Cardiac septum (tissue), 1 donor: ENCODE results near the gene ELAC1. TPM values are rescaled to one million over a fixed set of nuclear protein-coding genes. Genes with fewer than 3 reads are reported as not detected.
"Not testable (repeated sequence)": the region's sequence is repeated elsewhere in the genome, so short reads cannot be mapped to it uniquely, and the experiment has no call there.

Experiments
- DNase-seq: peaks from one replicate; pipeline ENCODE4 v3.0.0-alpha.2; 2020; ENCODE audit warnings: low spot score
- intact Hi-C: fragments of 100-400 bp; cut with DNase I; formaldehyde crosslinking; loops from one replicate; pipeline ENCODE4 v1.14.0; 2022
- total RNA-seq: library from RNA; stranded (reverse); fragmentation: NEBNext Ultra II Directional; extraction: Animal tissue kit (Norgen Biotek cat#: 25700); gene quantifications from one replicate; pipeline ENCODE4 v1.2.1, GENCODE V29; 2021
- donor health status: DM: no; HTN: no; CAD: no.

ELAC1 gene
- total RNA-seq, 1 donor from 2014 or later, result 4.5 TPM

DNA sequence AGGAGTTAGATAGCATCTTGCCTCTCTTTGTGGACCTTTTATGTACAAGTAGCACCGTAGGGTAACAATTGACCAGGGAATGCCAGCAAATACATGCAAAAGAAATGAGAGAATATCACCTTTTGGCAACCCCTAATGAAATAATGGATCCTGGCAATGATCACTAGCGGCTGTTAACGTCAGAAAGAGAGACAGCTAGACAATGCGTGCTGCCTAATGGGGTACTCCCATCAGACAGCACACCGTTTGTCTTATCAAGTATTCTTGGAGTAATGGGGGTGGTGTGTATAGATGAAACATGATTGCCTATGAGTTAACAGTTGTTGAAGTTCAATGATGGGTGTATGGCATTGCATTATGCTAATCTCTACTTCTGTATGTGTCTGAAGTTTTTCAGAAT, 1.6 kb downstream of the ELAC1 start:
- intact Hi-C loops, result loop anchor here (5.0 kb wide), 2 partner anchors 92 to 228 kb away; partner anchors contain the start of genes ME2 and MEX3C
- no peak for DNase-seq

DNA sequence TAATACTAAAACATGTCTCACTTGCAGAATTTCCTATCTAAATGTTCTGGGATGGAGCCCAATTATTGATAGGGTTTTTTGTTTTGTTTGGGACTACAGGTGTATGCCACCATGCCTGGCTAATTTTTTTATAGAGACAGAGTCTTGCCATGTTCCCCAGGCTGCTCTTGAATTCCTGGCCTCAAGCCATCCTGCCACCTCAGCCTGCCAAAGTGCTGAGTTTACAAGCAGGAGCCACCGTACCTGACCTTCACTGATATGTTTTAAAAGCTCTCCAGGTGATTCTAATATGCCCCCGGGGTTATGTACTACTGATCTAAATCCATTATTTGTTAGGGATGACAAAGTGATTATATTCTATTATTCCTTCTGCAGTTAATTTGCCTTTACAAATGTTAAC, 2.2 kb downstream of the ELAC1 start:
- no peak for DNase-seq
- intact Hi-C loops, result no loop called here

DNA sequence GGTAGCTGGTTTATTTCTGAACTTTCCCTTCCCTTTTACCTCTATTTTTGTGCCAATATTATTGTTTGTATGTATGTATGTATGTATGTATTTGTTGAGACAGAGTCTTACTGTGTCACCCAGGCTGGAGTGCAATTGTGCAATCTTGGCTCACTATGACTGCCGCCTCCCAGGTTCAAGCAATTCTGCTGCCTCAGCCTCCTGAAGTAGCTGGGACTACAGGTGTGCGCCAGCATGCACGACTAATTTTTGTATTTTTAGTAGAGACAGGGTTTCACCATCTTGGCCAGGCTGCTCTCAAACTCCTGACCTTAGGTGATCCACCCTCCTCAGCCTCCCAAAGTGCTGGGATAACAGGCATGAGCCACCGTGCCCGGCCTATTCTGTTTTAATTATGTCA, 4.6 kb downstream of the ELAC1 start:
- intact Hi-C loops, DNase-seq: not testable (repeated sequence)

DNA sequence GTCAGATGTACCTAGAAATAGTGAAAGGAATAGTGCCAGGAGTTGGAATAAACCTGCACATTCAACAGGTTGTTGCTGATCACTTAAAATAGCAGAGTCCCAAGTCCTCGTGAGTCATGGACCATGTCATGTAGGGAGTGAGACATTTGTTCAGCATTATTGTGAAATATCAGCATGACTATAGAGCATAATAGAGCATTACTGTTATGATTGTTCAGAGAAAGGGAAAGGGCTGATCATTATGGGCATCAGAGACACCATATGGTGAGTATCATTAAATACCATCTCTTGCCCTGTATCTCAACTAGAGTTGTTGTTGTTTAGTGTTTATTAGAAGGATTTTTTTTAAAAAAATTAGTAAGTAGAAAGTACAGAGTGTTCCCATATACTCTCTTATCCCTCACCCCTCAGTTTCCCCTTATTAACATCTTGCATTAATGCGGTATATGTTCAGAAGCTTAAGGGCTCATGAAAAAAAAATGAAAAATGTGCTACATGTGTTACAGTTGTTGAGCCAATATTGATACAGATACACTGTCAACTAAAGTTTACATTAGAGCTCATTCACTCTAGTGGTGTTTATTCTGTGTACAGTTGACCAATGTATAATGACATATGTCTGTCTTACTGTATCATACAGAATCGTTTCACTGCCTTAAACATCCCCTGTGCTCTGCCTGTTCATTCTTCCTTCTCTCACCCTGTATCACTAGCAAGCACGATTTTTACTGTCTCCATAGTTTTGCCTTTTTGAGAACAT, 5.7 kb downstream of the ELAC1 start:
- no peak for DNase-seq

DNA sequence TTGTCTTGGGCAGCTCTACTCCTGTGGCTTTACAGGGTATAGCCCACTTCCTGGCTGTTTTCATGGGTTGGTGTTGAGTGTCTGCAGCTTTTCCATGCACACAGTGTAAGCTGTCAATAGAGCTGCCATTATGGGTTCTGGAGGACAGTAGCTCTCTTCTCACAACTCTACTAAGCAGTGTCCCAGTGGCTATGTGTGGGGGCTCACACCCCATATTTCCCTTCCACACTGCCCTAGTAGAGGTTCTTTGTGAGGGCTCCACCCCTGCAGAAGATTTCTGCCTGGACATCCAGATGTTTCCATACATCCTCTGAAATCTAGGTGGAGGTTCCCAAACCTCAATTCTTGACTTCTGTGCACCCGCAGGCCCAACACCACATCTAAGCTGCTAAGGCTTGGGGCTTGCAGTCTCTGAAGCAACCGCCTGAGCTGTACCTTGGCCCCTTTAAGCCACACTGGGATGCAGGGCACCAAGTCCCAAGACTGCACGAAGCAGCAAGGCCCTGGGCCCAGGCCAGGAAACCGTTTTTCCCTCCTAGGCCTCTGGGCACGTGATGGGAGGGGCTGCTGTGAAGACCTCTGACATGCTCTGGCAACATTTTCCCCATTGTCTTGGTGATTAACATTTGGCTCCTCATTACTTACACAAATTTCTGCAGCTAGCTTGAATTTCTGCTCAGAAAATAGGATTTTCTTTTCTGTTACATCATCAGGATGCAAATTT, 9.4 kb downstream of the ELAC1 start:
- intact Hi-C loops, result no loop called here

More for the DNA sequence above, 5.7 kb downstream of the ELAC1 start:
- intact Hi-C loops, result no loop called here

DNA sequence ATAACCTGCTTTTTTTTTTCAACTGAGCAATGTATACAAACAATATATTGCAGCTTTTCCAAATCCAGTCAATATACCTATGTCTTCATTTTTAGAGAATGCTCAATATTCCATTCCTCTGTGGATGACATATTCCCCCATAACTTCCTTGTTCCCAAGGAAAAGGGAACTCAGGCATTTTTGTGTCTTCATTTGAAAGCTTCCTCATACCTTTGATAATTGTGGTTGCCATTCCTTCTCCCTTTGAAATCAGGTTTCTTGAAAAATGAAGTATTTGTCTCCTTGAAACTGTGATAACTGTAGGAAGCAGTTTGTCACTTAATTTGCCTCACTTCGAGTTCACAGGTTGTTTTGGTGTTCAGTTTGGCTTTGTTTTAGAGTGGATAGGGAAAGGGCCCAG, 13.5 kb downstream of the ELAC1 start:
- intact Hi-C loops, result no loop called here
- DNase-seq, result no peak

More for the DNA sequence above, 9.4 kb downstream of the ELAC1 start:
- no peak for DNase-seq

DNA sequence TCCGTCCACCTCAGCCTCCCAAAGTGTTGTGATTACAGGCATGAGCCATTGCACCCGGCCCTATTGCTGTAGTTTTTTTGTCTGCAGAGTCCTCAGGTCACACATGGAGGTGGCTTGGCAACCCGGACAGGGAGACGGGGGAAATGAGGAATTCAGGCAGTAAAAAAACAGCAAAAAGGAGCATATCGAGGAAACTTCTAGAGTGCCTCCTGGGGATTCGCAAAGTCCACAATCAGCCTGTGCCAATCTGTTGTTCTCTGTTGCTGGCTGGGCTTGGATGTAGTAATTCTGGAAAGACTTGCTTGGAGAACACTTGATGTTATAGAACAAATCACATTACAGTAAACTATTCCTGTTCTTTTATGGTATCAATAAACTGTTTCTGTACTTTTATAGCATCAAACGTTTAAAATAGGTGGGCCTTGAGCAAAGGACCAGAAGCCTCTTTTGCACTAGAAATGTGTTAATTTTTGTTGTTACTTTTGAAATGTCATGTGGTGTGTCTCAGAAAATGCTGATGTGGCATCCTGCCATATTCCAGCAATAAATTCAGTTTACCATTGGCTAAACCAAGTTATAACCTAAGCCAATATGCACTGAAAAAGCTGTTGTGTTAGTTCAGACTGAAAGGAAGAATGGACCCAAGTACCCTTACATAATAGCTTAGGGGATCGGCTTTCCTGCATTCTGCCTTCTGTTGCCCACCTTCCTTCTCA, 14.4 kb downstream of the ELAC1 start:
- no peak for DNase-seq
- intact Hi-C loops, result no loop called here

DNA sequence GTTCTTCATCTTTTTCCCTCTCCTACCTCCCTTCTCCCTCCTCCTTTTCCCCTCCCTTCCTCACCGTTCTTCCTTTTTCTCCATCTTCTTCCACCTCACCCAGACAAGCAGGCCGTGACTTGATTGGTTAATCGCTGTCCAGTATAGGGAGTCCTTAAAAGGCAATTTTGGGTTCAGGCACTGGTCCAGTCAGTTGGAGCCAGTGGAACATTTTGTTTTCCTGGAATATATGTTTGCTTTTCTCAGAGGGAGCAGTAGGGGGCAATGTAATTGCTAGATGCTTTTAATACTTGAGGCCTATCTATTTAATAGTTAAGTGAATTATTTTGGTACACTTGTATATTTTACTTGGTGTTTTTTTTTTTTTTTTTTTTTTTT, 15.0 kb downstream of the ELAC1 start:
- DNase-seq, result no peak
- intact Hi-C loops, result no loop called here

DNA sequence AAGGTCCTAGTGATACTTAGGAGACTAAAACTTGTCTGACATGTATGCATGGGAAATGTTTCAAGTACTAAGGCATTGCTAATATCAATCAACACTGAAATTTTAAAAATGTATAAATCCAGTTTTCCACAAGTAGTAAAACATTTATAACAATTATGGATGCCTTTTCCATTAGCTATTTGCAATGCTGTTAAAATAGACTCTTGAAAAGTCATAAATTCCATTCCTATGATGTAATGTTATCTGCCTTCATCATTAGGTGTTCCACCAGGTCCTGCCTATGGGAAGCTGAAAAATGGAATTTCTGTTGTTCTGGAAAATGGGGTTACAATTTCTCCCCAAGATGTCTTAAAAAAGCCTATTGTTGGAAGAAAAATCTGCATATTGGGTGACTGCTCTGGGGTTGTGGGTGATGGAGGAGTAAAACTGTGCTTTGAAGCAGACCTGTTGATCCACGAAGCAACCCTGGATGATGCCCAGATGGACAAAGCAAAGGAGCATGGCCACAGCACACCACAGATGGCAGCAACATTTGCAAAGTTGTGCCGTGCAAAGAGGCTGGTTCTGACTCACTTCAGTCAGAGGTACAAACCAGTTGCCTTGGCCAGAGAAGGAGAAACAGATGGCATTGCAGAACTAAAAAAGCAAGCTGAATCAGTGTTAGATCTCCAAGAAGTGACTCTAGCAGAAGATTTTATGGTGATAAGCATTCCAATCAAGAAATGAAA, 18.7 kb downstream of the ELAC1 start:
- intact Hi-C loops, result no loop called here
- no peak for DNase-seq

DNA sequence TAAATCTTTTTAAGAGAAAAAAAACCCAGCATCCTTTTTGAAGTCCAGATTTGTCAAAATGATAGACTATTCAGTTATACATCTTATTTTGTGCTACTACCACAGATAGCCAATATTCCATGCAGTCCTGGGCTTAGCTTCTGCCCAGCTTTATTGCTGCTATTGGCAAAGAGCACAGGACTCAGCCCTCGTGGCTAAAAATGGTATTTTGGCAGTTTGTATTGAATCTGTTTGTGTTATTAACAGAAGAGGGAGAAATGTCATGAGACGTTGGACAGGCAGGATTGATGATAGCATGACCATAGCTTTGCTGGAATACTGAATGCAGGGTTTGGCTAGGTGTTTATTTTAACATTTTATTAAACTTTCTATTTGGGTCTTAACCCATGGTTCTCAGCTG, 19.4 kb downstream of the ELAC1 start:
- no peak for DNase-seq
- intact Hi-C loops, result no loop called here

DNA sequence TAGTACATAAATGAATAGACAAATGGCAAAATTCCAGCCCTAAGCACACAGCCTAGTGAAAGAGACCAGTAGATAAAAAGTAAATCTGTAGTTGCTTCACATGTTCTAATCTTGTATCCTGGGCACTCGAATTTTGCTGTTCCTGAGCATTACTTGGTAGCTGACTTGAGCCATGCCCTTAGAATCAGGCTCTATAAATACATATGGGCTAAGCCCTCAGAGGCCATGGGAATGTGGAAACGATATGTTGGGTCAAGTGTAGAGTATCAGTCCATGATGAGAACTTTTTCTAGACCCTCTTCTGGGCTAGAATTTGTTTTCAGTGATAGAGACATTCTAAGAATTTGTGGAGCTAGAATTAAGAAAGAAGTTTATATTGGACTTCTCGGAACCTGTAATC, 21.9 kb downstream of the ELAC1 start:
- no peak for DNase-seq
- intact Hi-C loops, result no loop called here

DNA sequence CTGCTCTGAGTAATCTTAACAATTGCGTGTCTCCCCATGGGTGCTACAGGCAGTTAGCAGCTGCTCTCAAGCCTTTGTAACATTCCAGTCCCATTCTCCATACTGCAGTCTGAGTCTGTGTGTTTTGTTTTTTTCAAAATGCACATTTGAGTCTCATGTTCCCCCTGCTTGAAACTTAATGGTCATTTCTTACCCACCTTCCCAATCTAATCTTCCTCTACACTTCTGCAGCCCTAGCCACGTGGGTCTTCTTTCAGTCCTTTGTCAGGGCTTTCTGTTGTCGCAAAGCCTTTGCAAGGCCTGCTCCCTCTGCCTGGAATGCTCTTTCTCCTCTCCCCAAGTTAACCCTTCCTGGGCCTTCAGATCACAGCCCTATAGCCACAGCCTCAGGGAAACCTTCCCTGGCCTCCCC, 24.5 kb downstream of the ELAC1 start:
- no peak for DNase-seq
- intact Hi-C loops, result no loop called here

DNA sequence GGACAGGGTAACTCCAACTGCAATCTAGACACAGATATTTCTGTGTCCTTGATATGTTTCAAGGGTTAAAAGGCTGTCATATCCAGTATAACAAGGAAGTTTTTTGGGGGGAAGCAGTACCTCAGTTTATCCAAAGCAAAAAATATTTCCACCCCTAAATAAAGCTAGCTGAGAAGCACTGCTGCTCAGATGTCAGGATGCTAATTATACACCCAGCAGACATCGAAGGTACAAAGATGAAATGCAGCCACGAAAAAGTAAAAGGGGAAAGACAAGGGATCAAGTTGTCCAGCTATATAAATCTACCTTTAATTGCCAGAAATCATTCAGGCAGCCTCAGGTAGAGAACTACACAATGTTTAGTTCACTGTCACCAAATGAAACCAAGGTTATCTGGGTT, 26.2 kb downstream of the ELAC1 start:
- intact Hi-C loops, result no loop called here

DNA sequence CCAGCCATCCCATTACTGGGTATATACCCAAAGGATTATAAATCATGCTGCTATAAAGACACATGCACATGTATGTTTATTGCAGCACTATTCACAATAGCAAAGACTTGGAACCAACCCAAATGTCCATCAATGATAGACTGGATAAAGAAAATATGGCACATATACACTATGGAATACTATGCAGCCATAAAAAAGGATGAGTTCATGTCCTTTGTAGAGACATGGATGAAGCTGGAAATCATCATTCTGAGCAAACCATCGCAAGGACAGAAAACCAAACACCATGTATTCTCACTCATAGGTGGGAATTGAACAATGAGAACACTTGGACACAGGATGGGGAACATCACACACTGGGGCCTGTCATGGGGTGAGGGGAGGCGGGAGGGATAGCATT, 35.3 kb downstream of the ELAC1 start:
- DNase-seq, result not testable (repeated sequence)

More for the DNA sequence above, 26.2 kb downstream of the ELAC1 start:
- DNase-seq, result no peak

DNA sequence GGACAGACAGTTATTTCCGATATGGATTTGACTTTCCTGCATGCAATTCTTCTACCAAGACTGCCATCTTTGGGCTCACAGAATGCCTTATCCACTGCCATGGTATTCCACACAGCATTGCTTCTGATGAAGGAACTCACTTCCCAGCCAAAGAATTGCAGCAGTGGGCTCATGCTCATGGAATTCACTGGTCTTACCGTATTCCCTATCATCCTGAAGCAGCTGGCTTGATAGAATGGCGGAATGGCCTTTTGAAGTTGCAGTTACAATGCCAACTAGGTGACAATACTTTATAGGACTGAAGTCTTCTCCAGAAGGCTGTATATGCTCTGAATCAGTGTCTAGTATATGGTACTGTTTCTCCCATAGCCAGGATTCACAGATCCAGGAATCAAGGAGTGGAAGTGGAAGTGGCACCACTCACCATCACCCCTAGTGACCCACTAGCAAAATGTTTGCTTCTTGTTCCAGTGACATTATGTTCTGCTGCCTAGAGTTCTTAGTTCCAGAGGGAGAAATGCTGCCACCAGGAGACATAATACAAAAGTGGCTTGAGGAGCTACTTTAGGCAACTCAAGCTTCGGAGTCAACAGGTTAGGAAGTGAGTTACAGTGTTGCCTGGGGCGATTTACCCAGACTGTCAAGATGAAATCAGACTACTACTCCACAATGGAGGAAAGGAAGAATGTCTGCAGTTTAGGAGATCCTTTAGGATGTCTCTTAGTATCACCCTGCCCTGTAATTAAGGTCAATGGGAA, 38.4 kb downstream of the ELAC1 start:
- intact Hi-C loops, result no loop called here
- no peak for DNase-seq

More for the DNA sequence above, 35.3 kb downstream of the ELAC1 start:
- intact Hi-C loops, result not testable (repeated sequence)

DNA sequence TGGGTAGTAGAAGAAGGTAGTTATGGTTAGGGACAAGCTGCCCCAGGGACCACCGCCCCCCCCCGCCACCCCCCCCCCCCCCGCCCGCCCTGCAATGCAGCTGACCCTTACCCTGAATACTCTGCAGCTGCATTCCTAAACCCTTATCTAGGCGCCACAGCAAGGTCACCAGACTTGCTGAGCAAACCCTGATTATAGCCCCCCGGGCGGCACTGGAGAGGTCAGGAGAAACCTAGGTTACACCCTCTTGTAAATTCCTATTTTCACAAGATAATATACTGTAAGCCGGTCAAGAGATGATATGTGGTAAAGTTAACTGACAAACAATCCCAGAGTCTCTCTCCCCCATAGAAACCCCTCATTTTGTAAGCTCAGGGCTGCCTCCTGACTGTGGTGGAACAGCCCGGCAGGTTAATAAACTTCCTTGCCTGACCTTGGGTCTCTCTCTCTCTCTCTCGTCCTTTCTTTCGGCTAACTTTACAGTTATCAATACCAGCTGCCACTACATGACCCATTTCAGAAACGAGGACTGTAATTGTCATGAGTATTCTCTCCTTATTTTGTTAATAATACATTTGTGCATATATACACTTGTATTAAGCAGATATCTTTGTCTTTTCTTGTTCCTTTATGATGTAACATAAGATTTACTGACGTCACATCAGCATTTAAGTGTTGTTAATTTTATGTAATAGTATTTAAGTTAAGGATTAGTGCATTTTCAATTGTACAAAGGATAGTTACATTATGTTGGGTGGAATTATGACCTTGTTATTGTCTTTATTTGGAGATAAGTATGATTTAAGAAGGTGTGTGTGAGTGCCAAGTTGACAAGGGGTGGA, 39.3 kb downstream of the ELAC1 start:
- DNase-seq, result no peak
- intact Hi-C loops, result no loop called here

DNA sequence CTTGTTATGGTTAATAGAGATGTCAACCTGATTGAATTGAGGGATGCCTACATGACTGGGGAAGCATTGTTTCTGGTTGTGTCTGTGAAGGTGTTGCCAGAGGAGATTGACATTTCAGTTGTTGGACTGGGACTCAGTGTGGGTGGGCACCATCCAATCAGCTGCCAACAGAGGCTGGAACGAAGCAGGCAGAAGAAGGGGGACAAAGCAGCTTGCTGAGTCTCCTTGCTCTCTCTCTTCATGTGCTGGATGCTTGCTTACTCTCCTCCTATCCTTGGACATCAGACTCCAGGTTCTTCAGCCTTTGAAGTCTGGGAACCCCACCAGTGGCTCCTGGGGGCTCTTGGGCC, 39.9 kb downstream of the ELAC1 start:
- no peak for DNase-seq
- intact Hi-C loops, result no loop called here

DNA sequence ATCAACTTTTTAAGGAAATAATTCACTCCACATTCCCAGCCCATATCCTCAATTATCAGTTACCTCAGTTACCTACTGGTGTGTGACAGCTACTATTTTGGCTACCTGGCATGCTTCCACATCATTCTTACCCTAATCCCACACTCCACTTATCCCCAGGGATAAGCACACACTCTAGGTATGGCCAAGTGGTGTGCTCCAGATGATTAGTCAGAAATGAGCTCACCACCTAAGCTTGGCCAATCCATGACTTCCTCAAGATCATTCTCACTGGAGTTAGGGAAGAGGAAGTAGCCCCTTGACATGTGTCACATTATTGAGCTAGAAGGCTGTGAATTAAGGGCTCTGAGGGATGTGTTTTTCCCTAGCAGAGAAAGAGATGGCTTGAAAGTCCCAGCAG, 41.2 kb downstream of the ELAC1 start:
- no peak for DNase-seq
- intact Hi-C loops, result no loop called here
